AML-193 (cell line): ENCODE data around the gene UTP18.
"Not testable (repeated sequence)": the region's sequence is repeated elsewhere in the genome, so short reads cannot be mapped to it uniquely, and the experiment has no call there.

Experiments
- DNase-seq, 2 experiments: peaks; one replicate each; lab custom pipeline; 2025; lab: John Stamatoyannopoulos, UW

The UTP18 gene

GRCh38 chr17:51260237-51261023 is at the start of gene UTP18:
UTP18 (plus strand) TSS chr17:51260546; CDS start chr17:51260585, 39 bp downstream.
- peak; percentile 95 to 98 for DNase-seq

- DNase-seq, result no peak
Observed at GRCh38 chr17:51214920-51215319, 45.4 kb upstream of the UTP18 start.

- DNase-seq, result no peak
Observed at GRCh38 chr17:51217946-51218345, 42.4 kb upstream of the UTP18 start.

- DNase-seq, result no peak
Observed at GRCh38 chr17:51221322-51221721, 39.0 kb upstream of the UTP18 start.

GRCh38 chr17:51224402-51225262 is 35.7 kb upstream of the UTP18 start:
- DNase-seq, result no peak

- DNase-seq, result not testable (repeated sequence)
Observed at GRCh38 chr17:51225523-51225922, 34.8 kb upstream of the UTP18 start.

- DNase-seq, result peak; percentile 48 to 52
Observed at GRCh38 chr17:51228161-51228560, 32.2 kb upstream of the UTP18 start.

- DNase-seq, result no peak
Observed at GRCh38 chr17:51229889-51230288, 30.5 kb upstream of the UTP18 start.

- DNase-seq, result no peak
Observed at GRCh38 chr17:51230306-51230705, 30.0 kb upstream of the UTP18 start.

GRCh38 chr17:51231999-51232398 is 28.3 kb upstream of the UTP18 start:
- DNase-seq, result no peak

GRCh38 chr17:51234162-51234561 is 26.2 kb upstream of the UTP18 start:
- DNase-seq, result no peak

GRCh38 chr17:51238255-51238887 is 22.0 kb upstream of the UTP18 start:
- no peak for DNase-seq

- DNase-seq, result no peak
Observed at GRCh38 chr17:51240275-51240674, 20.1 kb upstream of the UTP18 start.

- no peak for DNase-seq
Observed at GRCh38 chr17:51244041-51244440, 16.3 kb upstream of the UTP18 start.

- DNase-seq, result no peak
Observed at GRCh38 chr17:51245535-51245934, 14.8 kb upstream of the UTP18 start.

- no peak for DNase-seq
Observed at GRCh38 chr17:51250314-51250840, 10.0 kb upstream of the UTP18 start.

- DNase-seq, result no peak
Observed at GRCh38 chr17:51251010-51251409, 9.3 kb upstream of the UTP18 start.

- DNase-seq, result no peak
Observed at GRCh38 chr17:51255673-51256072, 4.7 kb upstream of the UTP18 start.

- no peak for DNase-seq
Observed at GRCh38 chr17:51256101-51256500, 4.2 kb upstream of the UTP18 start.

GRCh38 chr17:51257150-51258081 is 2.9 kb upstream of the UTP18 start:
- peak in 1 of 2 experiments; percentile 28 for DNase-seq
